ENCODE measurements around the gene TSHZ1.

DNA sequence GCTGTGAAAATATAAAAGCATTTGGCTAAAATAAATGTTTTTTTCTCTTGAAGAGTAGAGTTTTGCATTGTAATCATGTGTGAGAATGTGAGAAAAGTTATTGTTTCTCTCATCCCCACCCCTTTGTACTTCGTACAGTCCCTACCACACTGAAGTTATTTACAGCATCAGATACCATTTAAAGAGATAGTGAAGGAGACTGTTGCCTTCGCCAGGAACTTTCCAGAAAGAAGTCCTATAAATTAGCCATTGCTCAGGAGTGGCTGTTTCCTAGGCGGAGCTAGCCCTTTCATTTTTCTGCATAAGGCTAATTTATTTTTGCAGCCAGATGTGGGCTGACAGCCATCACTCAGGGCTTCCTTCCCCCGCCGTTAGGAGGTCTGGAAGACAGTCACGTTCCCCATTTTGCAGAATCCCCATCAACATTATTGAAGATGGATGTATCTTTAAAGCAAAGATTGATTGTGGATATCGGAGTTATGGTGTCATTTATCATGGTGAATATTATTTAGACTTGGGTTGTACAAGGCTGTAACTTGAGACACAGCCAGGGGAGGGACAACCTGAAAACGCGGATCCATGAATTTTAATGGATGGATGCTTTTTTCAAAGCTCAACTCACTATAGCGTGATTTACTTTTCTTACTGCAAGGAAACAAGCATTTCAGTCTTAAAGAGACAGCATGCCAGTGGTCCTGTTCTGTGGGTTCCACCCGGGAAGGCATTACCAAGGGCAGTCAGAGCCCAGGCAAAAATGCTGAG is 17.1 kb downstream of the TSHZ1 start:
- TF ChIP-seq, protein P1, sequence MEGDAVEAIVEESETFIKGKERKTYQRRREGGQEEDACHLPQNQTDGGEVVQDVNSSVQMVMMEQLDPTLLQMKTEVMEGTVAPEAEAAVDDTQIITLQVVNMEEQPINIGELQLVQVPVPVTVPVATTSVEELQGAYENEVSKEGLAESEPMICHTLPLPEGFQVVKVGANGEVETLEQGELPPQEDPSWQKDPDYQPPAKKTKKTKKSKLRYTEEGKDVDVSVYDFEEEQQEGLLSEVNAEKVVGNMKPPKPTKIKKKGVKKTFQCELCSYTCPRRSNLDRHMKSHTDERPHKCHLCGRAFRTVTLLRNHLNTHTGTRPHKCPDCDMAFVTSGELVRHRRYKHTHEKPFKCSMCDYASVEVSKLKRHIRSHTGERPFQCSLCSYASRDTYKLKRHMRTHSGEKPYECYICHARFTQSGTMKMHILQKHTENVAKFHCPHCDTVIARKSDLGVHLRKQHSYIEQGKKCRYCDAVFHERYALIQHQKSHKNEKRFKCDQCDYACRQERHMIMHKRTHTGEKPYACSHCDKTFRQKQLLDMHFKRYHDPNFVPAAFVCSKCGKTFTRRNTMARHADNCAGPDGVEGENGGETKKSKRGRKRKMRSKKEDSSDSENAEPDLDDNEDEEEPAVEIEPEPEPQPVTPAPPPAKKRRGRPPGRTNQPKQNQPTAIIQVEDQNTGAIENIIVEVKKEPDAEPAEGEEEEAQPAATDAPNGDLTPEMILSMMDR (IDR thresholded peaks at IDR 0.05; ENCODE audit: low read depth, low read length): no peak
- TF ChIP-seq EZH2phosphoT487 (IDR thresholded peaks at IDR 0.05; ENCODE audit: low read depth): no peak

All from OCI-LY3 (cell line).